Endothelial cell of umbilical vein (primary cell): ENCODE measurements around the gene DEFB114. TPM values are rescaled to one million over a fixed set of nuclear protein-coding genes. Genes with fewer than 3 reads are reported as not detected.

Experiments
- BruUV-seq: library from RNA; stranded (reverse); fragments of 400-500 nt; replicated peaks from 2 replicates; lab custom pipeline; 2021; lab: Mats Ljungman, UMichigan
- CTCF ChIA-PET: fragments of 300-600, 350-600 bp; sonication (Branson Sonifier 250); formaldehyde crosslinking; loops from one replicate; lab custom pipeline; 2021; ENCODE audit warnings: antibody characterized with exemption, inconsistent platforms; lab: Charles Lee
- POLR2A ChIA-PET: fragments of 300-600, 350-600 bp; sonication (Branson Sonifier 250); formaldehyde crosslinking; loops from one replicate; lab custom pipeline; 2021; ENCODE audit warnings: antibody characterized with exemption, inconsistent platforms; lab: Charles Lee
- DNase-seq: peaks from one replicate; pipeline ENCODE4 v3.0.0-alpha.2; 2011; ENCODE audit warnings: low read depth, low spot score
- FAIRE-seq: peaks from 2 replicates; lab custom pipeline; 2011; peaks lifted over from hg19 to GRCh38; lab: Jason Lieb, UNC
- H2AFZ ChIP-seq: 2 replicates; pipeline ENCODE4 v1.6.0; 2012; ENCODE audit warnings: low read depth, low read length, control low read depth, inconsistent platforms
- H3K27ac ChIP-seq: 2 replicates; pipeline ENCODE4 v1.5.1; 2011; ENCODE audit warnings: low read depth, mild to moderate bottlenecking, control low read depth, low read length, moderate library complexity; ENCODE audit not compliant: insufficient read depth
- H3K27me3 ChIP-seq, 2 experiments: 2 replicates each; pipeline versions ENCODE4 v1.6.0 to v1.6.1; 2011; ENCODE audit warnings: low read length in 2 of 2, mixed read lengths in 1 of 2; ENCODE audit not compliant: control insufficient read depth in 2 of 2, insufficient read depth in 2 of 2
- H3K36me3 ChIP-seq, 2 experiments: 2 replicates in 1 of 2; 3 replicates in 1 of 2; pipeline ENCODE4 v1.5.1; 2011; ENCODE audit warnings: low read length in 2 of 2, mild to moderate bottlenecking in 1 of 2, moderate library complexity in 1 of 2; ENCODE audit not compliant: control insufficient read depth in 2 of 2, insufficient read depth in 2 of 2; ENCODE audit errors: extremely low read depth in 1 of 2
- H3K4me1 ChIP-seq: 3 replicates; pipeline ENCODE4 v1.5.1; 2011; ENCODE audit warnings: mild to moderate bottlenecking, low read length; ENCODE audit not compliant: control insufficient read depth, insufficient read depth; ENCODE audit errors: extremely low read depth
- H3K4me2 ChIP-seq: 2 replicates; pipeline ENCODE4 v1.6.1; 2011; ENCODE audit warnings: low read length, control low read depth, mixed read lengths; ENCODE audit not compliant: insufficient read depth
- H3K4me3 ChIP-seq, 3 experiments: fragments of 200-600 bp in 1 of 3; sonication (generic), shearing (Covaris generic) in 1 of 3; replicated peaks in 1 of 3; 2 replicates each; pipeline ENCODE4 v1.5.1; 2011 to 2016; ENCODE audit warnings: control low read depth in 3 of 3, low read length in 3 of 3, mild to moderate bottlenecking in 2 of 3, inconsistent platforms in 1 of 3, low read depth in 1 of 3, moderate library complexity in 1 of 3; ENCODE audit not compliant: insufficient read depth in 1 of 3
- H3K79me2 ChIP-seq: 2 replicates; pipeline ENCODE4 v1.6.0; 2012; ENCODE audit warnings: low read length, inconsistent platforms; ENCODE audit not compliant: control insufficient read depth, insufficient read depth
- H3K9ac ChIP-seq: replicated peaks from 2 replicates; pipeline ENCODE3; 2011; ENCODE audit warnings: low read length, control low read depth; ENCODE audit not compliant: insufficient read depth; ENCODE audit errors: extremely low read depth
- H3K9me1 ChIP-seq: replicated peaks from 3 replicates; pipeline ENCODE4 v1.6.0; 2011; ENCODE audit warnings: mild to moderate bottlenecking, low read length; ENCODE audit not compliant: control insufficient read depth, insufficient read depth; ENCODE audit errors: extremely low read depth
- H3K9me3 ChIP-seq: replicated peaks from 2 replicates; pipeline ENCODE4 v1.5.1; 2012; ENCODE audit warnings: low read length, inconsistent platforms; ENCODE audit not compliant: control insufficient read depth, insufficient read depth
- H4K20me1 ChIP-seq: replicated peaks from 2 replicates; pipeline ENCODE3; 2011; ENCODE audit warnings: mild to moderate bottlenecking, low read length; ENCODE audit not compliant: control insufficient read depth, insufficient read depth; ENCODE audit errors: extremely low read depth
- CTCF ChIP-seq, 2 donors: IDR thresholded peaks; 1 replicate in 1 of 2; 2 replicates in 1 of 2; pipeline ENCODE4 v1.5.1; 2011; ENCODE audit warnings: low read length in 2 of 2, mild to moderate bottlenecking in 2 of 2, moderate library complexity in 2 of 2, control low read depth in 1 of 2, inconsistent platforms in 1 of 2, low read depth in 1 of 2; ENCODE audit not compliant: insufficient read depth in 1 of 2; ENCODE audit errors: extremely low read depth in 1 of 2
- EZH2 ChIP-seq: IDR thresholded peaks from 2 replicates; pipeline ENCODE4 v1.6.1; 2012; ENCODE audit warnings: borderline replicate concordance, low read depth, mild to moderate bottlenecking, moderate library complexity, low read length, inconsistent platforms; ENCODE audit not compliant: severe bottlenecking
- FOS ChIP-seq: IDR thresholded peaks from 2 replicates; pipeline ENCODE4 v1.6.1; 2011; ENCODE audit warnings: mild to moderate bottlenecking, low read length, moderate library complexity, borderline replicate concordance; ENCODE audit not compliant: insufficient read depth
- GATA2 ChIP-seq: IDR thresholded peaks from 2 replicates; pipeline ENCODE4 v1.7.0; 2011; ENCODE audit warnings: low read depth, mild to moderate bottlenecking, moderate library complexity, mixed read lengths, low read length; ENCODE audit not compliant: insufficient read length, insufficient read depth
- JUN ChIP-seq: IDR thresholded peaks from 2 replicates; pipeline ENCODE4 v1.6.1; 2011; ENCODE audit warnings: borderline replicate concordance, low read depth; ENCODE audit not compliant: insufficient read length, insufficient read depth
- MAX ChIP-seq: IDR thresholded peaks from 2 replicates; pipeline ENCODE4 v1.6.1; 2011; ENCODE audit not compliant: insufficient read depth, insufficient read length
- MYC ChIP-seq: IDR thresholded peaks from one replicate; pipeline ENCODE4 v1.6.1; 2011; ENCODE audit warnings: mild to moderate bottlenecking, low read depth, low read length
- POLR2A ChIP-seq: IDR thresholded peaks from 2 replicates; pipeline ENCODE4 v1.6.1; 2012; ENCODE audit warnings: low read depth, mild to moderate bottlenecking, control low read depth, low read length
- POLR2AphosphoS5 ChIP-seq: IDR thresholded peaks from 2 replicates; pipeline ENCODE4 v1.6.1; 2012; ENCODE audit warnings: low read depth, mild to moderate bottlenecking, control low read depth, low read length, moderate library complexity; ENCODE audit not compliant: insufficient read depth
- dilution Hi-C: fragments of 300-500 bp; cut with MboI; formaldehyde crosslinking; loops from one replicate; pipeline ENCODE4 v1.15.0; 2019; ENCODE audit warnings: low sequenced_read_pairs; ENCODE audit not compliant: extremely low pct_ligation_motif_present
- intact Hi-C: fragments of 100-400 bp; cut with micrococcal nuclease; formaldehyde crosslinking; loops from one replicate; pipeline ENCODE4 v1.10.0; 2022
- polyA plus RNA-seq, 4 experiments: library from polyadenylated mRNA; depleted of rRNA in 3 of 4; stranded (reverse) in 3 of 4; unstranded in 1 of 4; fragments of >200 nt; gene quantifications; 2 replicates each; pipeline versions ENCODE4 v1.2.1 to v1.2.3, GENCODE V29; 2011 to 2012; ENCODE audit warnings: missing spikeins in 1 of 4
- total RNA-seq: library from RNA; stranded (reverse); gene quantifications from 2 replicates; pipeline ENCODE4 v1.2.3, GENCODE V29; 2021

The DEFB114 gene
- total and polyA plus RNA-seq, 2 donors (not counting 3 experiments of a cell fraction or from before 2014, with no cell fraction given) = not detected

DNA sequence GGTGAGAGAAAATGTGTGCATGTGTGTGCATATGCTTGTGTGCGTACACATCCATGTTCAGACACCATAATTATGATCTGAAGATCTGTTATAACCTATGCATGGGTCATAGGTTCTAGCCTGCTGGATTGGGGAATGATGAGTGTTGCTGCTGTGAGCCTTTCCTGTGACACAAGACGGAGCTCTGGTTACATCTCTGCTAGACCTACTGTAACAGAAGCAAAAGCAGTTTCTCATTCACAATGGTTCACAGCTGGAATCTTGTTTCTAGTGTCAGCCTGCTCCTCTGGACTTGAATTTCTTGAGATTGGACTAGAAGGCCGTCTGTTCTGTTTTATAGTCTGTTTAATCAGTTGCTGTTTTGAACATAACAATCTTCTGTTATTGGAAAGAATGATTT, 40.1 kb downstream of the DEFB114 start:
- no peak overlapping the region for H3K4me2 ChIP-seq
- no TSS peak for BruUV-seq
- no peak overlapping the region for H3K9ac ChIP-seq
- dilution Hi-C loops (no loop called here), intact Hi-C loops (no loop called here)
- DNase-seq (no peak), FAIRE-seq (no peak)
- H2AFZ ChIP-seq = no peak overlapping the region
- POLR2A ChIA-PET = no interaction called here
- no peaks in the 10 kb centered on the region for H3K27me3 ChIP-seq
- no peak overlapping the region for H3K4me3 ChIP-seq
- no peaks in the 10 kb centered on the region for H3K79me2 ChIP-seq
- TF ChIP-seq POLR2A = no peak
- no peak for TF ChIP-seq CTCF (IDR thresholded peaks at IDR 0.05; ENCODE audit: extremely low read depth in 1 of 2, insufficient read depth in 1 of 2, low read depth in 1 of 2, low read length in 2 of 2)
- TF ChIP-seq MYC = no peak
- no peak for TF ChIP-seq FOS
- no peak for TF ChIP-seq JUN
- no peak for TF ChIP-seq GATA2
- no peak for TF ChIP-seq EZH2
- no peak for TF ChIP-seq MAX
- no peak for TF ChIP-seq POLR2AphosphoS5
- no peaks in the 10 kb centered on the region for H3K36me3 ChIP-seq
- H3K4me1 ChIP-seq = no peaks in the 10 kb centered on the region
- no peaks in the 10 kb centered on the region for H4K20me1 ChIP-seq
- H3K9me1 ChIP-seq = no peaks in the 10 kb centered on the region
- CTCF ChIA-PET = no interaction called here
- no peak overlapping the region for H3K27ac ChIP-seq
- H3K9me3 ChIP-seq = peaks cover 2% of the 10 kb centered on the region
